Neural progenitor cell (in vitro differentiated cells): ENCODE data around the gene PPP4C.

Experiments
- EZH2 ChIP-seq: fragments of 200-600 bp; sonication (generic); IDR thresholded peaks from 2 replicates; pipeline ENCODE4 v1.6.1; 2017; ENCODE audit warnings: antibody characterized with exemption, mild to moderate bottlenecking, moderate library complexity
- EZH2phosphoT487 ChIP-seq: fragments of 200-600 bp; sonication (generic); IDR thresholded peaks from 2 replicates; pipeline ENCODE4 v1.6.1; 2017; ENCODE audit warnings: antibody characterized with exemption
- TF ChIP-seq, protein P1 (sequence below): fragments of 200-600 bp; sonication (generic); IDR thresholded peaks from 2 replicates; pipeline ENCODE4 v1.5.1; 2017; ENCODE audit warnings: antibody characterized with exemption, mild to moderate bottlenecking

GRCh38 chr16:30090610-30091331 is 15.0 kb downstream of the PPP4C start:
- TF ChIP-seq, protein P1, sequence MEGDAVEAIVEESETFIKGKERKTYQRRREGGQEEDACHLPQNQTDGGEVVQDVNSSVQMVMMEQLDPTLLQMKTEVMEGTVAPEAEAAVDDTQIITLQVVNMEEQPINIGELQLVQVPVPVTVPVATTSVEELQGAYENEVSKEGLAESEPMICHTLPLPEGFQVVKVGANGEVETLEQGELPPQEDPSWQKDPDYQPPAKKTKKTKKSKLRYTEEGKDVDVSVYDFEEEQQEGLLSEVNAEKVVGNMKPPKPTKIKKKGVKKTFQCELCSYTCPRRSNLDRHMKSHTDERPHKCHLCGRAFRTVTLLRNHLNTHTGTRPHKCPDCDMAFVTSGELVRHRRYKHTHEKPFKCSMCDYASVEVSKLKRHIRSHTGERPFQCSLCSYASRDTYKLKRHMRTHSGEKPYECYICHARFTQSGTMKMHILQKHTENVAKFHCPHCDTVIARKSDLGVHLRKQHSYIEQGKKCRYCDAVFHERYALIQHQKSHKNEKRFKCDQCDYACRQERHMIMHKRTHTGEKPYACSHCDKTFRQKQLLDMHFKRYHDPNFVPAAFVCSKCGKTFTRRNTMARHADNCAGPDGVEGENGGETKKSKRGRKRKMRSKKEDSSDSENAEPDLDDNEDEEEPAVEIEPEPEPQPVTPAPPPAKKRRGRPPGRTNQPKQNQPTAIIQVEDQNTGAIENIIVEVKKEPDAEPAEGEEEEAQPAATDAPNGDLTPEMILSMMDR = no peak
- TF ChIP-seq EZH2phosphoT487 (no peak), EZH2 (no peak)
